SK-N-SH treated with all-trans-retinoic acid at 6 μM for 48 hours (cell line): ENCODE measurements around the gene UTP4.

Experiments used
- ATAC-seq: fragments of 200-7000 bp; cut with Tn5 transposase; 3 replicates; pipeline ENCODE4 v1.9.1; 2020; ENCODE audit warnings: mild to moderate bottlenecking, moderate library complexity
- ARNTL ChIP-seq: fragments of 450-650 bp; formaldehyde crosslinking; IDR thresholded peaks from 2 replicates; pipeline ENCODE4 v1.5.0; 2020; ENCODE audit warnings: low read depth, mild to moderate bottlenecking, moderate library complexity, borderline replicate concordance
- BACH2 ChIP-seq: fragments of 250-450 bp; sonication (Bioruptor Pico); IDR thresholded peaks from 2 replicates; pipeline ENCODE4 v1.9.0; 2021; ENCODE audit warnings: mild to moderate bottlenecking, borderline replicate concordance
- CREB5 ChIP-seq: fragments of 250-450 bp; sonication (Bioruptor Pico); IDR thresholded peaks from 2 replicates; pipeline ENCODE4 v1.5.1; 2020; ENCODE audit warnings: low read depth, mild to moderate bottlenecking, moderate library complexity
- CSDC2 ChIP-seq: fragments of 250-450 bp; sonication (Bioruptor Pico); IDR thresholded peaks from 2 replicates; pipeline ENCODE4 v1.5.0; 2020; ENCODE audit warnings: mild to moderate bottlenecking, moderate library complexity
- CSRNP3 ChIP-seq: fragments of 250-450 bp; sonication (Bioruptor Pico); IDR thresholded peaks from 2 replicates; pipeline ENCODE4 v1.5.1; 2021; ENCODE audit warnings: mild to moderate bottlenecking, moderate library complexity
- GLIS3 ChIP-seq: fragments of 250-450 bp; sonication (Bioruptor Pico); IDR thresholded peaks from 2 replicates; pipeline ENCODE4 v1.5.0; 2020; ENCODE audit warnings: mild to moderate bottlenecking, moderate library complexity
- ISL1 ChIP-seq: fragments of 250-450 bp; sonication (Bioruptor Pico); IDR thresholded peaks from 2 replicates; pipeline ENCODE4 v2.1.2; 2022; ENCODE audit warnings: mild to moderate bottlenecking, moderate library complexity
- OSR1 ChIP-seq: fragments of 250-450 bp; sonication (Bioruptor Pico); IDR thresholded peaks from 2 replicates; pipeline ENCODE4 v1.8.0; 2022; ENCODE audit warnings: moderate library complexity, mild to moderate bottlenecking, inconsistent platforms
- PATZ1 ChIP-seq: fragments of 250-450 bp; sonication (Bioruptor Pico); IDR thresholded peaks from 2 replicates; pipeline ENCODE4 v1.8.0; 2020; ENCODE audit warnings: mild to moderate bottlenecking, moderate library complexity, borderline replicate concordance
- POU6F1 ChIP-seq: fragments of 250-450 bp; sonication (Bioruptor Pico); IDR thresholded peaks from 2 replicates; pipeline ENCODE4 v1.8.0; 2021; ENCODE audit warnings: low read depth, mild to moderate bottlenecking, moderate library complexity, borderline replicate concordance
- RARB ChIP-seq: fragments of 250-450 bp; sonication (Bioruptor Pico); IDR thresholded peaks from 2 replicates; pipeline ENCODE4 v1.8.0; 2021; ENCODE audit warnings: mild to moderate bottlenecking, moderate library complexity
- SNAI2 ChIP-seq: fragments of 250-450 bp; sonication (Bioruptor Pico); IDR thresholded peaks from 2 replicates; pipeline ENCODE4 v1.5.0; 2020; ENCODE audit warnings: mild to moderate bottlenecking, moderate library complexity
- TCF4 ChIP-seq: fragments of 250-450 bp; sonication (Bioruptor Pico); IDR thresholded peaks from 2 replicates; pipeline ENCODE4 v1.8.0; 2021; ENCODE audit warnings: mild to moderate bottlenecking, moderate library complexity, borderline replicate concordance
- TOX ChIP-seq: fragments of 250-450 bp; sonication (Bioruptor Pico); IDR thresholded peaks from 2 replicates; pipeline ENCODE4 v1.8.0; 2021; ENCODE audit warnings: mild to moderate bottlenecking, moderate library complexity, borderline replicate concordance
- TSHZ2 ChIP-seq: fragments of 250-450 bp; sonication (Bioruptor Pico); IDR thresholded peaks from 2 replicates; pipeline ENCODE4 v1.5.0; 2020; ENCODE audit warnings: mild to moderate bottlenecking, moderate library complexity
- ZC3H10 ChIP-seq: fragments of 250-450 bp; sonication (Bioruptor Pico); IDR thresholded peaks from 2 replicates; pipeline ENCODE4 v1.5.1; 2021; ENCODE audit warnings: mild to moderate bottlenecking, moderate library complexity
- ZFP3 ChIP-seq: fragments of 250-450 bp; sonication (Bioruptor Pico); IDR thresholded peaks from 2 replicates; pipeline ENCODE4 v1.5.0; 2020; ENCODE audit warnings: mild to moderate bottlenecking, moderate library complexity
- ZFP30 ChIP-seq: fragments of 450-650 bp; formaldehyde crosslinking; IDR thresholded peaks from 2 replicates; pipeline ENCODE4 v1.5.0; 2022; ENCODE audit warnings: mild to moderate bottlenecking, moderate library complexity
- ZNF565 ChIP-seq: fragments of 450-650 bp; formaldehyde crosslinking; conservative IDR thresholded peaks from 2 replicates; pipeline ENCODE4 v1.5.0; 2020; ENCODE audit warnings: low read depth, mild to moderate bottlenecking, moderate library complexity
- ZNF70 ChIP-seq: fragments of 450-650 bp; formaldehyde crosslinking; IDR thresholded peaks from 2 replicates; pipeline ENCODE4 v1.5.0; 2020; ENCODE audit warnings: mild to moderate bottlenecking, moderate library complexity
- ZNF8 ChIP-seq: fragments of 450-650 bp; formaldehyde crosslinking; IDR thresholded peaks from 2 replicates; pipeline ENCODE4 v1.5.0; 2020; ENCODE audit warnings: mild to moderate bottlenecking, moderate library complexity

UTP4 gene

GRCh38 chr16:69084289-69084688 is 48.2 kb upstream of the UTP4 start (continued):
- TF ChIP-seq TSHZ2 (CRISPR knock-in tag) (no peak), ARNTL (no peak), RARB (no peak), CSRNP3 (CRISPR knock-in tag) (no peak), CSDC2 (no peak), ZNF70 (CRISPR knock-in tag) (no peak), GLIS3 (CRISPR knock-in tag) (no peak)

GRCh38 chr16:69085032-69085695 is 47.3 kb upstream of the UTP4 start:
- ATAC-seq: no peak
- TF ChIP-seq ARNTL (no peak), BACH2 (no peak), ZFP30 (CRISPR knock-in tag) (no peak), ISL1 (CRISPR knock-in tag) (no peak), ZNF70 (CRISPR knock-in tag) (no peak), ZNF8 (CRISPR knock-in tag) (no peak), RARB (no peak), SNAI2 (CRISPR knock-in tag) (no peak), GLIS3 (CRISPR knock-in tag) (no peak), TCF4 (no peak)
- TF ChIP-seq, all 23 proteins: peak for 0

GRCh38 chr16:69087161-69087581 is 45.3 kb upstream of the UTP4 start:
- ATAC-seq: no peak
- TF ChIP-seq BACH2: no peak
- no peak for TF ChIP-seq TOX (CRISPR knock-in tag)
- TF ChIP-seq CREB5: no peak

GRCh38 chr16:69088684-69089083 is 43.8 kb upstream of the UTP4 start:
- ATAC-seq: no peak
- no peak for TF ChIP-seq PATZ1 (CRISPR knock-in tag)
- TF ChIP-seq CSDC2: no peak
- no peak for TF ChIP-seq ZFP3 (CRISPR knock-in tag)
- no peak for TF ChIP-seq ZFP30 (CRISPR knock-in tag)
- no peak for TF ChIP-seq CSRNP3 (CRISPR knock-in tag)
- TF ChIP-seq OSR1 (CRISPR knock-in tag): no peak
- no peak for TF ChIP-seq TOX (CRISPR knock-in tag)
- TF ChIP-seq ZNF565 (CRISPR knock-in tag): no peak
- no peak for TF ChIP-seq RARB
- no peak for TF ChIP-seq ZC3H10 (CRISPR knock-in tag)
- no peak for TF ChIP-seq POU6F1
- no peak for TF ChIP-seq SNAI2 (CRISPR knock-in tag)
